Endothelial cell of umbilical vein (primary cell): ENCODE measurements around the gene TGM3. TPM values are rescaled to one million over a fixed set of nuclear protein-coding genes. Genes with fewer than 3 reads are reported as not detected.

Experiments used
- BruUV-seq: library from RNA; stranded (reverse); fragments of 400-500 nt; replicated peaks from 2 replicates; lab custom pipeline; 2021; lab: Mats Ljungman, UMichigan
- CTCF ChIA-PET: fragments of 300-600, 350-600 bp; sonication (Branson Sonifier 250); formaldehyde crosslinking; loops from one replicate; lab custom pipeline; 2021; ENCODE audit warnings: antibody characterized with exemption, inconsistent platforms; lab: Charles Lee
- POLR2A ChIA-PET: fragments of 300-600, 350-600 bp; sonication (Branson Sonifier 250); formaldehyde crosslinking; loops from one replicate; lab custom pipeline; 2021; ENCODE audit warnings: antibody characterized with exemption, inconsistent platforms; lab: Charles Lee
- DNase-seq: peaks from one replicate; pipeline ENCODE4 v3.0.0-alpha.2; 2011; ENCODE audit warnings: low read depth, low spot score
- FAIRE-seq: peaks from 2 replicates; lab custom pipeline; 2011; peaks lifted over from hg19 to GRCh38; lab: Jason Lieb, UNC
- H2AFZ ChIP-seq: 2 replicates; pipeline ENCODE4 v1.6.0; 2012; ENCODE audit warnings: low read depth, low read length, control low read depth, inconsistent platforms
- H3K27ac ChIP-seq: 2 replicates; pipeline ENCODE4 v1.5.1; 2011; ENCODE audit warnings: low read depth, mild to moderate bottlenecking, control low read depth, low read length, moderate library complexity; ENCODE audit not compliant: insufficient read depth
- H3K27me3 ChIP-seq, 2 experiments: 2 replicates each; pipeline versions ENCODE4 v1.6.0 to v1.6.1; 2011; ENCODE audit warnings: low read length in 2 of 2, mixed read lengths in 1 of 2; ENCODE audit not compliant: control insufficient read depth in 2 of 2, insufficient read depth in 2 of 2
- H3K36me3 ChIP-seq, 2 experiments: 2 replicates in 1 of 2; 3 replicates in 1 of 2; pipeline ENCODE4 v1.5.1; 2011; ENCODE audit warnings: low read length in 2 of 2, mild to moderate bottlenecking in 1 of 2, moderate library complexity in 1 of 2; ENCODE audit not compliant: control insufficient read depth in 2 of 2, insufficient read depth in 2 of 2; ENCODE audit errors: extremely low read depth in 1 of 2
- H3K4me1 ChIP-seq: 3 replicates; pipeline ENCODE4 v1.5.1; 2011; ENCODE audit warnings: mild to moderate bottlenecking, low read length; ENCODE audit not compliant: control insufficient read depth, insufficient read depth; ENCODE audit errors: extremely low read depth
- H3K4me2 ChIP-seq: 2 replicates; pipeline ENCODE4 v1.6.1; 2011; ENCODE audit warnings: low read length, control low read depth, mixed read lengths; ENCODE audit not compliant: insufficient read depth
- H3K4me3 ChIP-seq, 3 experiments: fragments of 200-600 bp in 1 of 3; sonication (generic), shearing (Covaris generic) in 1 of 3; replicated peaks in 1 of 3; 2 replicates each; pipeline ENCODE4 v1.5.1; 2011 to 2016; ENCODE audit warnings: control low read depth in 3 of 3, low read length in 3 of 3, mild to moderate bottlenecking in 2 of 3, inconsistent platforms in 1 of 3, low read depth in 1 of 3, moderate library complexity in 1 of 3; ENCODE audit not compliant: insufficient read depth in 1 of 3
- H3K79me2 ChIP-seq: 2 replicates; pipeline ENCODE4 v1.6.0; 2012; ENCODE audit warnings: low read length, inconsistent platforms; ENCODE audit not compliant: control insufficient read depth, insufficient read depth
- H3K9ac ChIP-seq: replicated peaks from 2 replicates; pipeline ENCODE3; 2011; ENCODE audit warnings: low read length, control low read depth; ENCODE audit not compliant: insufficient read depth; ENCODE audit errors: extremely low read depth
- H3K9me1 ChIP-seq: replicated peaks from 3 replicates; pipeline ENCODE4 v1.6.0; 2011; ENCODE audit warnings: mild to moderate bottlenecking, low read length; ENCODE audit not compliant: control insufficient read depth, insufficient read depth; ENCODE audit errors: extremely low read depth
- H3K9me3 ChIP-seq: replicated peaks from 2 replicates; pipeline ENCODE4 v1.5.1; 2012; ENCODE audit warnings: low read length, inconsistent platforms; ENCODE audit not compliant: control insufficient read depth, insufficient read depth
- H4K20me1 ChIP-seq: replicated peaks from 2 replicates; pipeline ENCODE3; 2011; ENCODE audit warnings: mild to moderate bottlenecking, low read length; ENCODE audit not compliant: control insufficient read depth, insufficient read depth; ENCODE audit errors: extremely low read depth
- EZH2 ChIP-seq: IDR thresholded peaks from 2 replicates; pipeline ENCODE4 v1.6.1; 2012; ENCODE audit warnings: borderline replicate concordance, low read depth, mild to moderate bottlenecking, moderate library complexity, low read length, inconsistent platforms; ENCODE audit not compliant: severe bottlenecking
- FOS ChIP-seq: IDR thresholded peaks from 2 replicates; pipeline ENCODE4 v1.6.1; 2011; ENCODE audit warnings: mild to moderate bottlenecking, low read length, moderate library complexity, borderline replicate concordance; ENCODE audit not compliant: insufficient read depth
- GATA2 ChIP-seq: IDR thresholded peaks from 2 replicates; pipeline ENCODE4 v1.7.0; 2011; ENCODE audit warnings: low read depth, mild to moderate bottlenecking, moderate library complexity, mixed read lengths, low read length; ENCODE audit not compliant: insufficient read length, insufficient read depth
- JUN ChIP-seq: IDR thresholded peaks from 2 replicates; pipeline ENCODE4 v1.6.1; 2011; ENCODE audit warnings: borderline replicate concordance, low read depth; ENCODE audit not compliant: insufficient read length, insufficient read depth
- MYC ChIP-seq: IDR thresholded peaks from one replicate; pipeline ENCODE4 v1.6.1; 2011; ENCODE audit warnings: mild to moderate bottlenecking, low read depth, low read length
- POLR2A ChIP-seq: IDR thresholded peaks from 2 replicates; pipeline ENCODE4 v1.6.1; 2012; ENCODE audit warnings: low read depth, mild to moderate bottlenecking, control low read depth, low read length
- POLR2AphosphoS5 ChIP-seq: IDR thresholded peaks from 2 replicates; pipeline ENCODE4 v1.6.1; 2012; ENCODE audit warnings: low read depth, mild to moderate bottlenecking, control low read depth, low read length, moderate library complexity; ENCODE audit not compliant: insufficient read depth
- dilution Hi-C: fragments of 300-500 bp; cut with MboI; formaldehyde crosslinking; loops from one replicate; pipeline ENCODE4 v1.15.0; 2019; ENCODE audit warnings: low sequenced_read_pairs; ENCODE audit not compliant: extremely low pct_ligation_motif_present
- intact Hi-C: fragments of 100-400 bp; cut with micrococcal nuclease; formaldehyde crosslinking; loops from one replicate; pipeline ENCODE4 v1.10.0; 2022
- polyA plus RNA-seq, 4 experiments: library from polyadenylated mRNA; depleted of rRNA in 3 of 4; stranded (reverse) in 3 of 4; unstranded in 1 of 4; fragments of >200 nt; gene quantifications; 2 replicates each; pipeline versions ENCODE4 v1.2.1 to v1.2.3, GENCODE V29; 2011 to 2012; ENCODE audit warnings: missing spikeins in 1 of 4
- total RNA-seq: library from RNA; stranded (reverse); gene quantifications from 2 replicates; pipeline ENCODE4 v1.2.3, GENCODE V29; 2021
- TF ChIP-seq, protein P1 (sequence below), 2 donors: IDR thresholded peaks; 1 replicate in 1 of 2; 2 replicates in 1 of 2; pipeline ENCODE4 v1.5.1; 2011; ENCODE audit warnings: low read length in 2 of 2, mild to moderate bottlenecking in 2 of 2, moderate library complexity in 2 of 2, control low read depth in 1 of 2, inconsistent platforms in 1 of 2, low read depth in 1 of 2; ENCODE audit not compliant: insufficient read depth in 1 of 2; ENCODE audit errors: extremely low read depth in 1 of 2
- TF ChIP-seq, protein P2 (sequence below): IDR thresholded peaks from 2 replicates; pipeline ENCODE4 v1.6.1; 2011; ENCODE audit not compliant: insufficient read depth, insufficient read length

The TGM3 gene
- total and polyA plus RNA-seq, 2 donors (not counting 3 experiments of a cell fraction or from before 2014, with no cell fraction given) = not detected

DNA sequence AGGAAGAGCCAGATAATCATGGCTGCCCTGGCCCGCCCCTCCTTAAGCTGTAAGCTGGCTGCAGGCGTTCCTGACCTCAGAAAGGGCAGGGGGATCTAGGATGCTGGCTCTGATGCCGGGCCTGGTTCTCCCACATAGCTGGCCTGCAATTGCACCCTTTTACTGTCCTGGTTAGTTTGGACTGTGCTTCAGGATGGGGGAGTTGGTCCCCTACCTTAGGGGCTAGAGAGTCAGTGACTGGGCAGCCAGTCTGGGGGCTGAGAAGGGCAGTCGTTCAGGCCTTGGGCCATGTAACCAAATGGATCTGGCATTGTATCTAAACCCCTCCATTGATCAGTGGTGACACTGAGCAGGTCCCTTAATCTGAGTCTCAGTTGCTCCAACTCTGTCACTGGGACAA lies 40.7 kb downstream of the TGM3 start:
- no TSS peak for BruUV-seq
- Histone ChIP-seq H3K4me2 (no peak overlapping the region), H3K9me3 (no peaks in the 10 kb centered on the region), H3K9me1 (no peaks in the 10 kb centered on the region), H3K79me2 (no peaks in the 10 kb centered on the region), H3K36me3 (no peaks in the 10 kb centered on the region), H3K9ac (no peak overlapping the region), H2AFZ (no peak overlapping the region), H3K4me3 (no peak overlapping the region), H4K20me1 (no peaks in the 10 kb centered on the region), H3K4me1 (no peaks in the 10 kb centered on the region), H3K27me3 (peaks cover 0 to 2% of the 10 kb centered on the region in 2 experiments), H3K27ac (no peak overlapping the region)
- intact Hi-C loops = no loop called here
- TF ChIP-seq JUN (no peak), EZH2 (no peak), FOS (no peak), GATA2 (no peak), POLR2AphosphoS5 (no peak), MYC (no peak), POLR2A (no peak)
- TF ChIP-seq, protein P1, sequence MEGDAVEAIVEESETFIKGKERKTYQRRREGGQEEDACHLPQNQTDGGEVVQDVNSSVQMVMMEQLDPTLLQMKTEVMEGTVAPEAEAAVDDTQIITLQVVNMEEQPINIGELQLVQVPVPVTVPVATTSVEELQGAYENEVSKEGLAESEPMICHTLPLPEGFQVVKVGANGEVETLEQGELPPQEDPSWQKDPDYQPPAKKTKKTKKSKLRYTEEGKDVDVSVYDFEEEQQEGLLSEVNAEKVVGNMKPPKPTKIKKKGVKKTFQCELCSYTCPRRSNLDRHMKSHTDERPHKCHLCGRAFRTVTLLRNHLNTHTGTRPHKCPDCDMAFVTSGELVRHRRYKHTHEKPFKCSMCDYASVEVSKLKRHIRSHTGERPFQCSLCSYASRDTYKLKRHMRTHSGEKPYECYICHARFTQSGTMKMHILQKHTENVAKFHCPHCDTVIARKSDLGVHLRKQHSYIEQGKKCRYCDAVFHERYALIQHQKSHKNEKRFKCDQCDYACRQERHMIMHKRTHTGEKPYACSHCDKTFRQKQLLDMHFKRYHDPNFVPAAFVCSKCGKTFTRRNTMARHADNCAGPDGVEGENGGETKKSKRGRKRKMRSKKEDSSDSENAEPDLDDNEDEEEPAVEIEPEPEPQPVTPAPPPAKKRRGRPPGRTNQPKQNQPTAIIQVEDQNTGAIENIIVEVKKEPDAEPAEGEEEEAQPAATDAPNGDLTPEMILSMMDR (IDR thresholded peaks at IDR 0.05; ENCODE audit: extremely low read depth in 1 of 2, insufficient read depth in 1 of 2, low read depth in 1 of 2, low read length in 2 of 2) = no peak
- TF ChIP-seq, protein P2, sequence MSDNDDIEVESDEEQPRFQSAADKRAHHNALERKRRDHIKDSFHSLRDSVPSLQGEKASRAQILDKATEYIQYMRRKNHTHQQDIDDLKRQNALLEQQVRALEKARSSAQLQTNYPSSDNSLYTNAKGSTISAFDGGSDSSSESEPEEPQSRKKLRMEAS = no peak
- CTCF ChIA-PET = no interaction called here
- dilution Hi-C loops = no loop called here
- DNase-seq (no peak), FAIRE-seq (no peak)
- POLR2A ChIA-PET = no interaction called here
